Upper lobe of right lung (tissue), 1 donor: Measurements from ENCODE around the gene CPT1A. TPM values are rescaled to one million over a fixed set of nuclear protein-coding genes. Genes with fewer than 3 reads are reported as not detected.
A peak's percentile ranks its signal among the peaks of the same experiment; 100 is the strongest.

Experiments
- ATAC-seq: fragments of 200-7000 bp; cut with Tn5 transposase; one replicate; pipeline ENCODE4 v1.9.1; 2020; ENCODE audit warnings: mild to moderate bottlenecking, moderate library complexity
- DNase-seq: peaks from one replicate; pipeline ENCODE4 v3.0.0-alpha.2; 2020
- H3K27ac ChIP-seq: fragments of 200-600 bp; one replicate; pipeline ENCODE4 v1.8.0; 2022
- H3K27me3 ChIP-seq: fragments of 200-600 bp; one replicate; pipeline ENCODE4 v1.8.0; 2022; ENCODE audit warnings: mild to moderate bottlenecking
- H3K36me3 ChIP-seq: fragments of 200-600 bp; one replicate; pipeline ENCODE4 v1.8.0; 2022
- H3K4me1 ChIP-seq: fragments of 200-600 bp; one replicate; pipeline ENCODE4 v1.8.0; 2022
- H3K4me3 ChIP-seq: fragments of 200-600 bp; one replicate; pipeline ENCODE4 v1.8.0; 2022; ENCODE audit warnings: mild to moderate bottlenecking
- H3K9me3 ChIP-seq: fragments of 200-600 bp; one replicate; pipeline ENCODE4 v1.8.0; 2022
- CTCF ChIP-seq: fragments of 200-600 bp; IDR thresholded peaks from one replicate; pipeline ENCODE4 v1.8.0; 2022; ENCODE audit warnings: antibody characterized with exemption
- intact Hi-C: fragments of 100-400 bp; cut with DNase I; formaldehyde crosslinking; loops from one replicate; pipeline ENCODE4 v1.11.0; 2022
- total RNA-seq: library from RNA; stranded (reverse); fragmentation: NEBNext Ultra II Directional; extraction: Animal tissue kit (Norgen Biotek cat#: 25700); gene quantifications from one replicate; pipeline ENCODE4 v1.2.1, GENCODE V29; 2021
- donor health status: DM: no; HTN: yes; CAD: no; lungs with severe emphysema.

Gene CPT1A
- total RNA-seq, 1 donor from 2014 or later, result 76.4 TPM

GRCh38 chr11:68711114-68711513 is 130.6 kb downstream of the CPT1A start:
- DNase-seq (no peak), ATAC-seq (no peak)
- Histone ChIP-seq H3K27me3 (no peaks in the 10 kb centered on the region), H3K36me3 (no peaks in the 10 kb centered on the region), H3K4me1 (peaks cover 3% of the 10 kb centered on the region), H3K4me3 (no peak overlapping the region), H3K27ac (no peak overlapping the region), H3K9me3 (no peaks in the 10 kb centered on the region)
- TF ChIP-seq CTCF, result no peak
- intact Hi-C loops, result no loop called here

GRCh38 chr11:68710409-68710808 is 131.3 kb downstream of the CPT1A start:
- H3K27me3 ChIP-seq, result no peaks in the 10 kb centered on the region
- DNase-seq, result no peak
- no peaks in the 10 kb centered on the region for H3K36me3 ChIP-seq
- peaks cover 3% of the 10 kb centered on the region for H3K4me1 ChIP-seq
- no peak overlapping the region for H3K27ac ChIP-seq
- intact Hi-C loops, result no loop called here
- ATAC-seq, result no peak
- no peak for TF ChIP-seq CTCF
- no peaks in the 10 kb centered on the region for H3K9me3 ChIP-seq
- H3K4me3 ChIP-seq, result no peak overlapping the region

GRCh38 chr11:68709062-68709461 is 132.7 kb downstream of the CPT1A start:
- Histone ChIP-seq H3K27me3 (no peaks in the 10 kb centered on the region), H3K4me3 (no peak overlapping the region), H3K27ac (no peak overlapping the region), H3K36me3 (no peaks in the 10 kb centered on the region), H3K9me3 (no peaks in the 10 kb centered on the region), H3K4me1 (no peaks in the 10 kb centered on the region)
- intact Hi-C loops, result no loop called here
- ATAC-seq (peak; percentile 68), DNase-seq (no peak)
- TF ChIP-seq CTCF, result no peak

GRCh38 chr11:68707527-68707926 is 134.2 kb downstream of the CPT1A start:
- no peak for ATAC-seq
- Histone ChIP-seq H3K4me1 (no peaks in the 10 kb centered on the region), H3K36me3 (no peaks in the 10 kb centered on the region), H3K4me3 (no peak overlapping the region), H3K27ac (no peak overlapping the region), H3K27me3 (no peaks in the 10 kb centered on the region), H3K9me3 (no peaks in the 10 kb centered on the region)
- intact Hi-C loops, result no loop called here
- TF ChIP-seq CTCF, result no peak
- DNase-seq, result no peak

GRCh38 chr11:68704887-68705286 is 136.8 kb downstream of the CPT1A start:
- peaks cover 4% of the 10 kb centered on the region for H3K27me3 ChIP-seq
- H3K4me1 ChIP-seq, result no peaks in the 10 kb centered on the region
- no peak overlapping the region for H3K4me3 ChIP-seq
- no peaks in the 10 kb centered on the region for H3K9me3 ChIP-seq
- intact Hi-C loops, result no loop called here
- no peaks in the 10 kb centered on the region for H3K36me3 ChIP-seq
- TF ChIP-seq CTCF, result no peak
- no peak for DNase-seq
- no peak overlapping the region for H3K27ac ChIP-seq
- ATAC-seq, result no peak

Other genes starting within 250 kb of the CPT1A start
- gene GAL, start 157.4 kb downstream of the CPT1A start, total RNA-seq, result not detected
- 0.81 TPM for gene TESMIN, start 90.4 kb downstream of the CPT1A start, total RNA-seq
- gene MRPL21, start 61.9 kb upstream of the CPT1A start, total RNA-seq, result 36.3 TPM
- gene IGHMBP2, start 62.0 kb upstream of the CPT1A start, total RNA-seq, result 20.3 TPM
- gene MRGPRD, start 139.1 kb upstream of the CPT1A start, total RNA-seq, result not detected
- 13.2 TPM for gene MRGPRF, start 171.3 kb upstream of the CPT1A start, total RNA-seq
- 16.6 TPM for gene TPCN2, start 207.0 kb upstream of the CPT1A start, total RNA-seq